ENCODE results near the gene PRIMA1.

The PRIMA1 gene

GRCh38 chr14:93714605-93715004, 73.7 kb downstream of the PRIMA1 start:
- Histone ChIP-seq H3K4me2 (ENCODE audit: low read depth, low read length, poor library complexity, severe bottlenecking) (no peak overlapping the region), H3K4me3 (ENCODE audit: insufficient read depth, low read length, poor library complexity, severe bottlenecking) (no peak overlapping the region), H4K20me1 (ENCODE audit: low read depth, low read length) (no peaks in the 10 kb centered on the region), H3K9me2 (replicated peaks; ENCODE audit: insufficient read depth, low read length) (no peaks in the 10 kb centered on the region), H3K9me3 (ENCODE audit: insufficient read depth, low read length) (no peaks in the 10 kb centered on the region), H3K36me3 (ENCODE audit: low read length) (no peaks in the 10 kb centered on the region), H3K27ac (ENCODE audit: low read depth, low read length) (no peak overlapping the region), H3F3A (ENCODE audit: insufficient read depth) (no peaks in the 10 kb centered on the region), H3K27me3 (ENCODE audit: low read length) (no peaks in the 10 kb centered on the region), H2AFZ (ENCODE audit: low read depth, low read length, severe bottlenecking) (no peak overlapping the region), H3K9ac (ENCODE audit: low read length) (no peak overlapping the region), H3K79me2 (ENCODE audit: insufficient read depth, low read length) (no peaks in the 10 kb centered on the region)
- TF ChIP-seq EZH2phosphoT487 (conservative IDR thresholded peaks at IDR 0.05; ENCODE audit: low read length) (no peak), CTCF (IDR thresholded peaks at IDR 0.05; ENCODE audit: insufficient read depth, low read length, poor library complexity, severe bottlenecking) (no peak)

DNA sequence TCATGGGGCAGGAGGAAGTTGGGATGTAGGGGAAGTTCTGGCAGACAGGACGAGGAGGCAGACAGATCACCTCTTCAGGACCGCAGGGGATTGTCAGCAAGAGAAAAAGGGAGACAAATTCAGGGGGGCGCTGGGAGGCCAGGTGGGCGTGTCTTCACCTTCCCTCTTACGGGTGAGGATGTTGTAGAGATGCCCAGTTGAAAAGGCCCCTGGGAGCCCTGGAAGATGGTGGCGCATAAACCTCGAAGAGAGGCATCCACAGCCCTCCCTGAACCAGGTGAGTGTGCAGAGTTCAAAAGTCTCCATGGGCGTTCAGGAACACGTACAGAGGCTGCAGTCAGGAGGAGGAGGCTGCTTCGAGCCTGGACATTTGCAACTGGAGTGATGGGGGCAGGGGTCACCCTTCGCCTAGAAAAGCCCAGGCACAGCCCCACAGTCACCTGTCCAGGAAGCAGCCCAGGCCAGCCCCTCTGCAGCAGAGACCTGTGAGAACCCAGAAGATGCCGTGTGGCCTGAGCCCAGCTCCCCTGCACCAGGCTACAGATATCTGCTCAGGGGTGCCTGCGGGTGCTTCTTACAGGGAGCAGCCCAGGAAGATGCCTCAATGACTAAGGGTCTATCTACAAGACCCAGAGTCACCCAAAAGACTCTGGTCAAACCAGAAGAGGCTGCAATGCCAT, 74.4 kb downstream of the PRIMA1 start:
- Histone ChIP-seq H2AFZ (ENCODE audit: low read depth, low read length, severe bottlenecking) (no peak overlapping the region), H3K4me3 (ENCODE audit: insufficient read depth, low read length, poor library complexity, severe bottlenecking) (no peak overlapping the region), H3K27me3 (ENCODE audit: low read length) (no peaks in the 10 kb centered on the region), H3K9ac (ENCODE audit: low read length) (no peak overlapping the region), H4K20me1 (ENCODE audit: low read depth, low read length) (no peaks in the 10 kb centered on the region), H3K27ac (ENCODE audit: low read depth, low read length) (no peak overlapping the region), H3F3A (ENCODE audit: insufficient read depth) (no peaks in the 10 kb centered on the region), H3K9me2 (replicated peaks; ENCODE audit: insufficient read depth, low read length) (no peaks in the 10 kb centered on the region), H3K9me3 (ENCODE audit: insufficient read depth, low read length) (no peaks in the 10 kb centered on the region), H3K79me2 (ENCODE audit: insufficient read depth, low read length) (no peaks in the 10 kb centered on the region), H3K4me2 (ENCODE audit: low read depth, low read length, poor library complexity, severe bottlenecking) (no peak overlapping the region), H3K36me3 (ENCODE audit: low read length) (no peaks in the 10 kb centered on the region)
- TF ChIP-seq EZH2phosphoT487 (conservative IDR thresholded peaks at IDR 0.05; ENCODE audit: low read length) (no peak), CTCF (IDR thresholded peaks at IDR 0.05; ENCODE audit: insufficient read depth, low read length, poor library complexity, severe bottlenecking) (no peak)

- no peak overlapping the region for H2AFZ ChIP-seq (ENCODE audit: low read depth, low read length, severe bottlenecking)
- no peak overlapping the region for H3K9ac ChIP-seq (ENCODE audit: low read length)
- H3K27ac ChIP-seq (ENCODE audit: low read depth, low read length) = no peak overlapping the region
- no peaks in the 10 kb centered on the region for H3F3A ChIP-seq (ENCODE audit: insufficient read depth)
- H3K9me3 ChIP-seq (ENCODE audit: insufficient read depth, low read length) = no peaks in the 10 kb centered on the region
- H3K4me2 ChIP-seq (ENCODE audit: low read depth, low read length, poor library complexity, severe bottlenecking) = no peak overlapping the region
- no peak overlapping the region for H3K4me3 ChIP-seq (ENCODE audit: insufficient read depth, low read length, poor library complexity, severe bottlenecking)
- no peaks in the 10 kb centered on the region for H3K27me3 ChIP-seq (ENCODE audit: low read length)
- H3K9me2 ChIP-seq (replicated peaks; ENCODE audit: insufficient read depth, low read length) = no peaks in the 10 kb centered on the region
- H4K20me1 ChIP-seq (ENCODE audit: low read depth, low read length) = no peaks in the 10 kb centered on the region
- no peaks in the 10 kb centered on the region for H3K79me2 ChIP-seq (ENCODE audit: insufficient read depth, low read length)
- TF ChIP-seq EZH2phosphoT487 (conservative IDR thresholded peaks at IDR 0.05; ENCODE audit: low read length) (no peak), CTCF (IDR thresholded peaks at IDR 0.05; ENCODE audit: insufficient read depth, low read length, poor library complexity, severe bottlenecking) (no peak)
- H3K36me3 ChIP-seq (ENCODE audit: low read length) = no peaks in the 10 kb centered on the region
These were observed 75.2 kb downstream of the PRIMA1 start for GRCh38 chr14:93712838-93713724.
